GM18870 (cell line): ENCODE data around the gene MED12L.

Experiments used
- ATAC-seq: cut with Tn5 transposase; IDR thresholded peaks from one replicate; pipeline ENCODE4 v1.9.1; 2021; ENCODE audit warnings: moderate library complexity; ENCODE audit not compliant: unreplicated experiment

The MED12L gene

DNA sequence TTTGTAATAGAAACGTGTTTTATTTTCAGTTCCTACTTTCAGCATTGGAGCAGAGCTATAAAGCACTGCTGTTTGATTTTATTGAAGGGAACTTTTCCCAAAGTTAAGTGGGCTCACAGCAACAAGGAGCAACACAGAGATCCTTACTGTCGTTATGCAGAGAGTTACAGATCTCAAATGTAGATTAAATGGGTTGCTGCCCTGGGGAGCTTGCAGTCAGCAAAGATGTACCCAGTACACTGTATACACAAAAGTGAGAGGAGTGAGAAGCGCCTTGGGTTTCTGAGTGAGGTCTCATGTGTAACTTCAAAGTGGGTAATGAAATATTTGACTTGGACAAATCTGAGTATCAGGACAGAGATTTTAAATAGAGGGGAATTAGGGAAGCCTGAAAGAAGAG lies 47.7 kb downstream of the MED12L start:
- no peak for ATAC-seq

DNA sequence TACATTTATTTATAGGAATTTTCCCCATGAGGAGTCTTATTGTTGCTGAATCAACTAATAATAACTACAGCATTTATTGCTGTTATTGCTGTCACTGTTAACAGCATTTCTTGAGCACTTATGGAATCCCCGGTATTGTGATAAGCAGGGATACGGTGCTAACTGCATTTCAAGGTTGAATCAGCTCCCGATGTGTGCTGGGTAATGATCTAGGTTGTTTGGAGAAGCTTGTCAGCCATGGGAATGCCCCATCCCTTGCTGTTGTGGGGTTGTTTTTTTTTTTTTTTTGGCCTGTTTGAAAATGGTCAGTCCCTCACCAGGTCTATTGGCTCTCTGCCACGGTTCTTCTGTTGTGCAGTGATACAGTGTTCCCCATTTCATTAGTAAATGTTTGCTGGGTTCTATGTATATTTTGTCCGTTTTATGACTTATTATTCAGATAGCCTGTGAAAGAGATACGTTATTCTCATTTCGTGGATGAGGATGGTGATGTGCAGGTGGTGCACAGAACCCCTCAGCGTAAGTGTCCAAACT lies 48.5 kb downstream of the MED12L start:
- ATAC-seq: no peak

DNA sequence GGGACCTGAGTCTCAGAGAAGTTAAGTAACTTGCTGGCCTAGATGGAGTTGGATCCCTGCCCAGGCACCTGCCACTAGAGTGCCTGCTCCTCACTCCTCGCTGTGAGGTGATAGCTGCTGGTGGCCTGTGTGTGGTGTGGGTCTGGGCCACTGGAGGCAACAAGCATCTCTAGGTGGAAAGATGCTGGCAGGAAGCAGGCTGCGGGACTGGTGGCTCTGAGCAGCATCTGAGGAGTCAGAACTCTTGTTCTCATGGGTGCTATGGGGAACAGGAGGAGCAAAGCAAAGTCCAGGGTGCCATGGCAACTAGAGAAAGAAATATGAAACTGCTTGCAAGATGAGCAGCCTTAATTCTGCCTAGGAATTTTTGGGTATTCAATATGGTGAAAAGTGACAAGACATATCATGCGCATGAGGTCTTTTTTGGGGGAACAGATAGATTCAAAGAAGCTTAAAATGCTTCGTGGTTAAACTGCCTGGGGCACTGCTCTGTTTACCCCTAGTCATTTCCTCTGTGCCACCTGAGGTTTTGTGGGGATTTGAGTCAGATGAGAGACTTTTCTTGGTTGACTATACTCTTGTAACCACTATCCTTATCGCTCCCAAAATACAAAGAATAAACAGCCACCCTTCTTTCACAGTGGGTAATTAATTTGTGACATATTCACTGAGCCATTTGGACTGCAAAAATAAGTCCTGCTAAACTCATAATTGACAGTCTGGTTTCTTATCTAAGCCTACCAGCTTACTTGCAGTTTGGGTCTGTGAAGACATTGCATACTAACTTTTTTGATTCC lies 50.3 kb downstream of the MED12L start:
- ATAC-seq: no peak

DNA sequence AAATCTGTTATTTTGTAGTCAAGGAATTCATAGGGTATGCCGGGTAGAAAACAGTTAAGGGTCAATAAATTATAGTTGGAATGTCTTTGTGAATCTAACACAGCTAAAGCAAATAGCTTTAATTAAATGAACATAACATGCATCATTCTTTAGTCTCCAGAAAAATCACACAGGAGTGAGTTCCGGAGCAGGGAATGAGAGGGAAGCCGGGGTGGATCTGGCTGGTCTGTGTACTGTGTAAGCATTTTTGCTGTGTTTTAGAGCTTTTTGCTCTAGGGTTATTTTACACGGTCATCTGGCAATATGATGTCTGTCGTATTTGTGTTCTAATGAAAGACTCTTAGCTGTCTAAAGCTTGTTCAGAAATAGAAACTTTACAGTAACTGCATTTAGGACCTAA lies 57.5 kb downstream of the MED12L start:
- no peak for ATAC-seq

DNA sequence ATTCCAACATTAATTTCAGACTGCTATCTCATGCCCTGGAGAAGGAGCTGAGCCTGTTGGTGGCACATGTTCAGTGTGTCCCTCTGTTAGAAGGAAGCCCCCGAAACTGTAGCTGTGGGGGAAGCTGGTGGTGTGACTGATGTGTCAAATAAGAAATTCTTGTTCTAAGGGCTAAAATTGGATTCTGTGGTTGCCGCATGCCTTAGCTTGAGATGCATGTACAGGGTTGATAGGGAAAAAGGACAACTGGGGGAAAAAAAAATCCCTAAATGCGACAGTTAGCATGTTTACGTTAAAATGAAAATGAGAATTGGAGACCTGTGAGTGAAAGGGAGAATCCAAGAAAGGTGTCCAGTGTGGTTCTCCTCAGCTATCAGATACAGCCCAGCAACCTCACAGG lies 58.6 kb downstream of the MED12L start:
- no peak for ATAC-seq

DNA sequence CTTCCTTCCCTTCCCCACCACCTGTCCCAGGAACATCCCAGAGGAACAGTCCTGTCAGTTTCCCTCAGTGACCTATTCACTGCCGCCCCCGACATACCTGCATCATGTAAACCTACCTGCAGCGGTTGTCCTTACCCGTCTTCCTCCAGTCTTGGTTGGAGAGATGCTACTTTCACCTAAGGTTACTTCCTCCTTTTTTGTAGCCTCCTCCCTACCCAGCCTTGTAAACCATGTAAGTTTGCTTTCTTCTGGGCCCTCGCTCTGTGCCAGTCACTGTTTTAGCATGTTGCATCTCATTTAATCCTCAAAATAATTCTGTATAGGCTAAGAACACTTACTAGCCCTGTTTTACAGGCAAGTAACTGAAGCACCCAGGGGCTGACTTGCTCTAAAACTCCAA lies 59.3 kb downstream of the MED12L start:
- no peak for ATAC-seq

DNA sequence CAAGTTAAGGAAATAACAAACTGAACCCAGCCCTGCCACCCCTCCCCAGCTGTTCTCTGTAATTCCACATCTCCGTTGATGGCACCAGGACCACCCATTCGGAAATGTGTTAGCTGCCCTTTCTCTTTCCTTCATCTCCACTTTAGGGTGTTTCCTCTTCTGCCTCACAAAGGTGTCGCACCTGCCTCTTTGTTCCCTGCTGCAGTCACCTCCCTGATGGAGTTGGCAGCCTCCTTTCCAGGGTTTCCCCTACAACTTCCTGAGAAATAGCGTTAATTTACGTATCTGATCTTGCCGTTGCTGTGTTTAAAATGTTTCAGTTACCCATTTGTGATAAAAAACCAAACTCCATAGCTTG lies 60.2 kb downstream of the MED12L start:
- no peak for ATAC-seq

DNA sequence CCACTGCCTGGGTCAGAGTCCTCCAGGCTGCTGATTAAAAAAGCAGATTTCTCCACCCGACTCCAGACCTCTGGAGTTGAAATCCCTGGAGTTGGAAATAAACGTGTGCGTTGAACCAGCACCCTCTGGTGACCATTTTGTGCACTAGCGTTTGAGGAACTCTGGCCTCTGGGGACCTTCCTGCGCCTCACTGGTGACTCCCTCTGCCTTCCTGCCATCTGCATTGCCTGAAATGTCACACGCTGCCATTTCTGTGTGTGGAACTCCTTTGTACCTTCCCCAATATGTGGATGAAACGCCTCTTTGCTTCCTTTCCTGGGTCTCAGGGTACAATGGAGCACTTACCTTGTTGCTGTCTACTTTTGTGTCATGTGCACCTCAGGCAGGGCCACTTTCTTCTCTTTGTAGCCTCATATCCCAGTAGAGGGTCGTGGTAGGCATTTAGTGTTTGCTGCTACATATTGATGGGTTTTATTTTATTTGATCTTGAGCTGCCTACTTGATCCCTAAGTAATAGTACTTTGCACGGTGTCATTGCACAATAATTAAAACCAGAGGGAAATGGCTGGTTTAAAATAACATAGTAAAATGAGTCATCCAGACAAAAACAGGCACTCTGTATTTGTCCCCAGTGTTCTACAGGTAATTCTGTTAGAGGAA lies 60.7 kb downstream of the MED12L start:
- ATAC-seq: peak; percentile 63

DNA sequence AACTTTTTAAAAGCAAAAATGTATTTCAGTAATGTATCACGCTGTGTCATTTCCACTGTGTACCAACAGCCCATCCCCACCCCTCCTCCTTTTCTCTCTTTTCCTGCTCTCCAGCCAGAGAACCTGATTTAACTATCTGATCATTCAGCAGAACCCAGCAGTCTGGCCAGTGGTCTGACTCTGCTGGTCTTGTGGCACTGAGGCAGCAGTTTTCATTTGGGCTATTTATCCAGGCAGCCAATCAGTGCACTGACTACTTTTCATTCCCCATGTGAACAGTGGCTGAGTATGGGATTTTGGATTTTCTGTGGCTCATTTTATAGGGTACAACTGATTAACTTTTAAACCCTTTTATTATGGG lies 61.2 kb downstream of the MED12L start:
- no peak for ATAC-seq

DNA sequence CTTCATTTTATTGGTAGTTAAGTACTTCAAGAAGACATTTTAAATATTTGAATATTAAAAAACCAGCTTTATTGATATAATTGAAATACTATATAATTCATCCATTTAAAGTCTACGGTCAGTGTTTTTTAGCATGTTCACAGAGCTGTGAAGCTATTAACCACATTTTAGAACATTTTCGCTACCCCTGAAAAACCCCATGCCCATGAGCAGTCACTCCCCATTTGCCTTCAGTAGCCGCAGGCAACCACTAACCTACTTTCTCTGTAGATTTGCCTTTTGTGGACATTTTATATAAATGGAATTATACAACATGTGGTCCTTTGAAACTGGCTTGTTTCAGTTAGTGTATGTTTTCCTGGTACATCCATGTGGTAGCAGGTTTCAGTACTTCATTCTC lies 61.8 kb downstream of the MED12L start:
- ATAC-seq: no peak

DNA sequence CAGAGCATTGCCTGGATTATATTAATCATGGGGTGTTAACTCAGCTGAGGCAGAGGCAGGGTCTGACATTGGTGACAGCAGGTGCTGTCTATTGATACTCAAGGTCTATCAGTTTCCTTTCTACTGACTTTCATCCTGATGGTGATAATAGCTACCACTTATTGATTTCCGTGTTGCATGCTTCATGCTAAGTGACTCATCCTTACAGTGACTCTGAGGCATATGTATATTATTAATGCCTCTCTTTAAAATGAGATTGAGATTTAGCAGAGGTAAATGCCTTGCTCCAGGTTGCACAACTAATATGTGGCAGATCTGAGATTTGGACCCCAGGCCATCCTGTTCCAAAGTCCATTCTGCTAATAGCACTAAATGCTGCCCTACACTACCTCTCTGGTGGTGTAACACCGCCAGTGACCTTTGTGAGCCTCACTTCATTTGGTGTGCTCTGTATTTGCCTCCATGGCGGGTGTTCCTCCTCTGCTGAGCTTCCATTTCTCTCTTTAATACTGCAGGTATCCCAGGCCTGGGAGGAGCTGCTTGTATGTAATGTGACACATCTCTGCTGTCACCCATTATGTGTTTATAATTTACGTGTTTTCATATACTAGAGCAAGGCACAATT lies 67.1 kb downstream of the MED12L start:
- no peak for ATAC-seq

DNA sequence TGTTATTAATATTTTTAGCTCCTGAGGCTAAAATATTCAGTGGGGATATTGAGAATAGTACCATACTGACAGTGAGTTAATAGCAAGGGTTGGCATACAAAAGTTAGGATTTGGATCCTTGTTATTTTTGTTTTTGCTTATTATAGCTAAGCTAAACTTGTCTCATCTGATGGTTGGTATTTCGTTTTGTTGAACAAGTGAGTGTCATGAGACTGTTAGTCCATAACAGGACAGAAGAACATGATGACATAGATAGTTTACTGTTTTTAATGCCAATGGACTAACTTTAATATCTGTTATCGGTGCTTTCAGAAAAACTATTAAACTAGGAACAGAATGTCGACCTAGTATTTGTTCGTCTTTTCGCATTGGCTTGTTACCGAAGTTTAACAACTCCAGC lies 69.1 kb downstream of the MED12L start:
- ATAC-seq: no peak

DNA sequence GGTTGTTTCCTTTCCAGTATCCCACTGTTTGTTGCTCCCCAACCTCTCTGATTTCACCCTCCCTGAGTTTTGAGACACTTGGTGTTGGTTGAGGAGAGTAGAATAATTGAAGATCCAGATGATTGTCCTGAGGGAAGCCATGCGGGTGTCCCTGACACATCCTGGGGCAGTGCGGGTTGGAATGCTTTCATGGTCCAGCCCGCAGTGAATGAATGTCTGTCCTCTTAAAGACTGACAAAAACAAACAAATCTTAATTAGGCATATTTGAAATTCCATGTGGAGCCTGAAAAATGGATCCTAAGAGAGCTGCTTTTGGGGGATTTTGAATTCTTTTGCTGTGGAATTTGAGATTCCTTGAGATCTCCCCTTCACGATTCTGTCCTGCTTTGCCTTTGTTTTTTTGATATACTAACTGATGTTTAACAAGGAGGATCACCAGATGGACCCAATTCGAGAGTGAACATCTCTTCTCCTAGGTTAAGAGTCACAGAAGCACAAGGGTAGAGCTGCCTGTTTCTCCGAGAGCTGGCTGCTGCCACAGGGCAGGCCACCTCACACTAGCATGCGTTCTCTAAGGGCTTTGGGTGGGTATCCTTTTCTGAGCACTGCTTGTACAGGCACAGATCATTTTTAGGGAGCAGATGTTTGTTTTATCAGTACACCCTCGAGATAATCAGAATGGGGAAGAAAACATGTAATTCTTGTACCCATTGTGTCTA lies 70.1 kb downstream of the MED12L start:
- ATAC-seq: no peak

DNA sequence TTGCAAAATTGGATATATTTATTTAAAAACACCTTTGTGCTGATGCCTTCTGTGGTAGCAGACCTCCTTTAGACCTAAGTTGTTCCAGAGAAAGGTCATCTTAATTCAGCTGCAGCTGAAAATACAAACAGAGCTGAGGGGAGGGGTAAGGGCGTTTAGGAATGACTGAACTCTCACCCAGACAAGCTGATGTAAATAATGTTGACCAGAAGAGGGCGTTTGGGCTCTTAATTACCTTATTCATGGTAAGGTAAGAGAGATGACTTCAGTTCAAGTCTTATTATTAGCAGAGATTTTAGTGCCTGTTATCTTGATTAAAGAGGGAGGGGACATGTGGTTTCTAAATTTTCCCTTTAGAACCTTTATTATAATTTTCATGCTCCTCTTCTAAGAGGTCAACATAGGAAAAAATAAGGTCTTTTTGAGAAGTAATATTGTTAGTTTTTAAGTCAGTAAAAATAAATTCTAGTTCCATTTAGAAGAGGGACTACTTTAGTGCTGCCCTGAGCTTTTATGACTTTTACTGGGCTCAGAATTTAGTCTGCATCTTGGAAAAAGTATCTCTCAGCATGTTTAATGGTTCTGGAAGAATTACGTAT lies 71.3 kb downstream of the MED12L start:
- no peak for ATAC-seq

DNA sequence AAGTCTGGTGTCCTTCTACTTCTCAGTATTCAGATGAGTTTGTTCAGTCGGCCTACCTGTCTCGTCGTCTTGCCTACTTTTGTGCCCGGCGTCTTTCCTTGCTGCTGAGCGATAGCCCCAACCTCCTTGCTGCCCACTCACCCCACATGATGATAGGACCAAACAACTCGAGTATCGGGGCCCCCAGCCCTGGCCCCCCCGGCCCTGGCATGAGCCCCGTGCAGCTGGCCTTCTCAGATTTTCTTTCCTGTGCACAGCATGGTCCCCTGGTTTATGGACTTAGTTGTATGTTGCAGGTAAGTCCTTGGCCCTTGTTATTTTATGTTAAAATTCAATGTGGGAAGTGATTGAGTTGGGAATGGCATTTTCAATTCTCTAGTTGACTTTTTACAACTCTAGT lies 74.3 kb downstream of the MED12L start:
- ATAC-seq: no peak

DNA sequence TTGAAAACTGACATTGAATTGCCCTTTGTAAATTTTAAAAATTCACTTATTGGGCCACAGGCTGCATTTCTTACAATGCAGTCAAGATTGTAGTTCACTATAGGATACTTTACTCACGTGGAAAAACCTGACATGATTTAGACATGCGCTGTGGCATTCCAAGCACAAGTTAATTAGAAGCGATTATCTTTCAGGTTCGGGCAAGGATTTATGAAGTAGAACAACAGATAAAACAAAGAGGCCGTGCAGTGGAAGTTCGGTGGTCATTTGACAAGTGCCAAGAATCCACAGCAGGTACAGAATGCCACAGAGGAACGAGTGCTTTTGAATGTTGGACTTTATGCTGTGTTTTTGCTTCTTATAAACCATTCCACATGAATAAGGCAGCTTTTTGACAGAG lies 79.8 kb downstream of the MED12L start:
- ATAC-seq: no peak

DNA sequence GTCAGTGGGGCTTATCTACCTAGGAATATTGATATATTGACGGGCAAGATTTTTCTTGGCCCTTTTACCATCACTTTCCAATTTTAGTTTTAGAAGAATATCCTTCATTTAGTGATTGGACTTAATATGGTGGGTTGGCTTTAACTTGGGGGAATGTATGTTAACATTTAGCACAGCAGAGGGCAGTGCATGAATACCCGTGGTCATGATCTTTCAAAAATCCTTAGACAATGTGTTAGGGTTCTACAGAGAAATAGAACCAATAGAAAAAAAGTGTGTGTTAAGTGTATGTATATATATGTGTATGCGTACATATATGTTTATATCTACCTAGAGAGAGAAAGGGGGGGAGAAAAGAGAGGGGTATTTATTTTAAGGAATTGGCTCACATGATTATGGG lies 80.7 kb downstream of the MED12L start:
- ATAC-seq: no peak

DNA sequence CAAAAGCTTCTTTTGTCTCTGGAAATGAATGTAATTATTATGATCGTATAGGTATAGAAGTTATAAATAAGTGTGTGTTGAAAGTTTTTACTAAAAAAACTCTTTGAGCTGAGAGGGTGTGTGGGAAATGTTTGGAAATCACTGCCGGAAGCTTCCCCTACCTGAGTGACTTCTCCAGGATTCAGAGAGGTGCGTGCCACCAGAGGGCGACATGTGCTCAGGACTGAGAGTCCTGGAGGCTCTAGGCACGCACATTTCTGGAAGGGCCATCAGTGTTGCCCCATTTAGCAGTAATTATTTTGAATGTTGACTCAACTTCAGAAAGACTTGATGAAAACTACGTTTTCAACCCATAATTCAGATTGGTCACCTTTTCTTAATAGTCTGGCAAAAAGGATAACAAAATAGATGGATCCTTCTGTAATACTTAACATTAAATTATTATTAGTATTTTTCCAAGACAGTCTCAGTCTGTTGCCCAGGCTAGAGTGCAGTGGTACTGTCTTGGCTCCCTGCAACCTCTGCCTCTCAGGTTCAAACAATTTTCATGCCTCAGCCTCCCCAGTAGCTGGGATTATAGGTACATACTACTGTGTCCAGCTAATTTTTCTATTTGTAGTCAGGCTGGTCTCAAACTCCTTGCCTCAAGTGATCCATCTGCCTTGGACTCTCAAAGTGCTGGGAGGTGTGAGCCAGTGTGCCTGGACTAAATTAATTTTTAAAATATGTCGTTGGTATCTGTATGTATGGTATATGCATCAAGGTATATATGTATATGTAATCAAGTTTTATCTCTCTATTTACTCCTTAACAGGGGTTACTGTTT lies 83.0 kb downstream of the MED12L start:
- peak; percentile 38 for ATAC-seq

DNA sequence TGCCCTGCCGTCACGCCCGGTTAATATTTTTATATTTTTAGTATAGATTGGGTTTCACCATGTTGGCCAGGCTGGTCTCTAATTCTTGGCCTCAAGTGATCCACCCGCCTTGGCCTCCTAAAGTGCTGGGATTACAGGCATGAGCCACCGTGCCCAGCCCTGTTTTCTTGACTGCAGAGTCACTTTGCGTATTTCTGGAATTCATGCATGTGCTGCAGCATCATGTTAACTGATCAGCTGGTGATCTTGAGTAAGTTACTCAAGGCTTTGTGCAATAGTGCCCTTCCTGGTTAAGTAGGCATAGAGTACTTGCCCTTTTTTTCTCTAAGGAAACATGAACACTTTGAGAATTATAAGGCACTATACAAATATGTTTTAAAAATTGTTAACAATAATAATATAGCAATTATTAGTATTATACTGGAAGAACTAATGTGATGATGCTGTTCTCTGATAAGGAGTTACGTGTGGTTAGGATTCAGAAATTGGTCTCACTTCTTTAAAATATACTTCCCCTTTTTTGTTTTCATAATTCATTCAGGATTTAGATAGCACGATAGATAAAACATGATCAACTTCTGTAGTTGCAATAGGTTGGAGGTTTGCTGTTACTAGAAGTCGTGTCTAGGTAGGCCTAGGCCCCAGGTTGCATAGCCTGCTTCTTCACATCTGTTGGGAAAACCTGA lies 83.9 kb downstream of the MED12L start:
- peak; percentile 43 for ATAC-seq
